GM21529 (cell line): ENCODE results near the gene TNFAIP8L1.

Experiments used
- ATAC-seq: cut with Tn5 transposase; IDR thresholded peaks from one replicate; pipeline ENCODE4 v1.9.1; 2021; ENCODE audit not compliant: unreplicated experiment

Gene TNFAIP8L1

DNA sequence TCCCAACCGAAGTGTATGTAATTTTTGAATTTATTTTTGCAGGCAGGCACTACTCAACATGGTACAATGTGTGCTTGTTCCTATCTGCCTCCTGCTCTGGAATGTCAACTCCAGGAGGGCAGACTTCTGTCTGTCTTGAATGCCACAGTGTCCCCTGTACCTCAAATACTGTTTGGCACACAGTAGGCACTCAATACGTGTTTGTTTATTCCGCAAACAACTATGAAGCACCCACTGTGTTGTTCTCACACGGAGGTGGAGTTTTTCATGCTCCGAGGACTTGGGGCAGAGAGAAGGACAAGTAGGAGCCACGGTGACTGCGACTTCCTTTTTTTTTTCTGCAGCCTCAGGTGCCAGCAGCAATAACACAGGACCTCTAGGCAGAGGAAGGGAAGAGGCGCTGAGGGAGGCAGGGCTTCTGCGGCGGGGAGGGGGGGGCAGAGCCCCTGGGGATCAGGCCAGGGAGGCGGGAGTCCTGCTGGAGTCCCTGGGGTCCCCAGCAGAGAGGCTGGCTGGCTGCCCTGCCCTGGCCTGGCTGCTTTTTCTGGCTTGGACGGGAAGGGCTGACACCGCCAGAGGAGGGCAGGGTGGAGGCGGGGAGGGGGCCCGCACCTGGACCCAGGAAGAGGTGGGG, 29.3 kb upstream of the TNFAIP8L1 start:
- no peak for ATAC-seq

GRCh38 chr19:4613254-4613751, 26.0 kb upstream of the TNFAIP8L1 start:
- ATAC-seq, result no peak

GRCh38 chr19:4618019-4618418, 21.3 kb upstream of the TNFAIP8L1 start:
- no peak for ATAC-seq

GRCh38 chr19:4619668-4620294, 19.5 kb upstream of the TNFAIP8L1 start:
- no peak for ATAC-seq

DNA sequence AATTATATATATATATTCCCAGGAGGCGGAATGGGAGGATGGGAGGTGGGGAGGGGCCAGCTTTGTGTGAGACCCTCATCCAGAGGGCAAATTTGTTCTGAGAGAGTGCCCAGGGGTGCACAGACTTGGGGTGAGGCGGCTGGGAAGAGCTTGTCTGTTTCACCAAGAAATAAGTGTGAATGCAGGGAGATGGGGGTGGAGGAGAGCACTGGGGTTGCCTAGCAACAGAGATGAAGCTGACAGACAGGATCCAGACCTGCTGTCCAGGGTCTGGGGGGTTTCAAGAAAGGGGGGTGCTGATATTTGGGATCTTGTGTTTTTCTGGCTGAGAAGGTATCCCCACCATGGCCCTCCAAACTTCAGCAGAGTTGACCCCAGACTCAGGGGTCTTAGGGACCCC, 18.6 kb upstream of the TNFAIP8L1 start:
- no peak for ATAC-seq

DNA sequence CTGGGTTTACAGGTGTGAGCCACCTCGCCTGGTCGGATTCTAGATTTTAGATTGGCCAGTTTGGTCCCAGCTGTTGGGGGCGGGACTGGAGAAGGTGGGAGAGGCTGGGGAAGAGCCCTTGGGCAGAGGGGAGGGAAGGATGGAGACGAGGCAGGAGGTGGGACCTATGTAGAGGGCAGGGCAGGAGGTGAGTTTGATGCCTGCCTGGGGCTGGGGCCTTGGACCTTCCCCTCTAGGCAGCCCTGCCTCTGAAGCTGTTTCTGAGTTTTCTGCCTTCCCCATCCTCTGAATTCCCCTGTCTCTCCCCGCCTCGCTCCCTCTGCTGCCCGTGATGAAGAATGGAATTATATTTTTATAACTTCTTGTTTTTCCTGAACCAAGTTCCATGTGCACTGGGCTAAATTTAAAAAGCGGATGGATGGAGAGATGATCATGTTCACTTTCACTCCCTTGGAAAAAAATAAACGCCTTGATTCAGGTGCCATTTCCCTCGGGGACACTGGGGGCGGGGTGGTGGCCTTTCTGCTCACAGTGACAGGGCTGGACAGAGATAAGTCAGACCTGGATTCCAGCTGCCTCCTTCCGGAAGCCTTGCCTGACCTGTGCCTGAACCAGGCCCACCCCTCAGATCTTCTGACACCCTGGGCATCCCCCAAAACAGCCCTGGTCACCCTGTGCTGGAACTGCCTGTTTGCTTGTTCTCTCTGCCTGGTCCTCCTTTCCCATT, 16.5 kb upstream of the TNFAIP8L1 start:
- ATAC-seq, result no peak

GRCh38 chr19:4624301-4624700, 15.0 kb upstream of the TNFAIP8L1 start:
- no peak for ATAC-seq

- no peak for ATAC-seq
Observed at GRCh38 chr19:4624733-4625362, 14.5 kb upstream of the TNFAIP8L1 start.

DNA sequence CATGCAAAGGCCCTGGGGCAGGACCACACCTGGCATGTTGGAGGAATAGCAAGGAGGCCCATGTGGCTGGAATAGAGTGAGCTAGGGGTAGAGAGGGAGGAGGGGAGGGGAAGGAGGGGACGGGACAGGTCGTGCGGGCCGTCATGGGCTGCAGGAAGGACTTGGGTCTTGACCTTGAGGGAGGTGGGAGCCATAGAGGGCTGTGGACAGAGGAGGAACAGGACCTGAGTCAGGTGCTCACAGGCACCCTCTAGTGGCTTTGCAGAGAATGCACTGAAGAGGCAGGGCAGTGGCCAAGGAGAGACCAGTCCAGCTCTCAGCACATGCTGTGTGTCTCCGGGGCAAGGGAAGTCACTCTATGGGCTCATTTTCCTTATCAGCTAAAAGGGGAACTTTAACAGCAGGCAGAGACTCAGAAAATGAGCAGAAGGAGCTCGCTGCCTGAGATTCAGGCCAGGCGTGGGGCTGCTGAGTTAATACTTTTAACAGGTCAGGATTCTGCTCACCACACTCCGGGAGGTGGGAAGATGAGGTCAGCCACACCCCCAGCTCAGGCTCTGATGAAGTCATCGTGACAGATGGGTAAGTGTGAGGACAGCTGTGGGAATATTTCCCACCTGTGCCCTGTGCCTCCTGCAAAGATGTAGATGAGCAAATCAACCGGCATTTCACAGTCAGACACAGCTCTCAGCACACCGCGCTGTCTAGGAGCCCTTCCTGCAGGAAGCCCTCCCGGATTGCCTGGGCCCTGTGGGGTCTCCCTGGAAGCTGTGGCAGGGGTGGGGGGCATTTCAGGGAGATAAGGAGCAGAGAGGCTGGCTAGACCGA, 6.0 kb upstream of the TNFAIP8L1 start:
- no peak for ATAC-seq

DNA sequence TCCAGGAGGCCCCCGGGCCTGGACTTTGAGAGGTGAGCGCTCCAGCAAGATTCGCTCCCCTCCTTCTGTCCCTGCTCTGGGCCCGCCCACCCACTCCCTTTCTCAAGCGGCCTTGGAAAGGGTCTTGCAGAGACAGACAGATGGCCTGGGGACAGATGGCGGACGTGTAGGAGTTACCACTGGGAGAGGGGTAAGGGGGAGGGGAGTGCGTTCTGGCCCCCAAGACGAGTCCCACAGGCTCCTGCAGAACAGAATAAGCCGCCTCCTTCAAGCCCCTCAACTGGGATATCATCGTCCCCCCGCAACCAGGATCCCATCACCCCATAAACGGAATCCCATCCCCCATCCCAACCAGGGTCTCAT, 3.6 kb upstream of the TNFAIP8L1 start:
- ATAC-seq, result no peak

- ATAC-seq, result no peak
Observed at GRCh38 chr19:4636151-4636717, 3.1 kb upstream of the TNFAIP8L1 start.

DNA sequence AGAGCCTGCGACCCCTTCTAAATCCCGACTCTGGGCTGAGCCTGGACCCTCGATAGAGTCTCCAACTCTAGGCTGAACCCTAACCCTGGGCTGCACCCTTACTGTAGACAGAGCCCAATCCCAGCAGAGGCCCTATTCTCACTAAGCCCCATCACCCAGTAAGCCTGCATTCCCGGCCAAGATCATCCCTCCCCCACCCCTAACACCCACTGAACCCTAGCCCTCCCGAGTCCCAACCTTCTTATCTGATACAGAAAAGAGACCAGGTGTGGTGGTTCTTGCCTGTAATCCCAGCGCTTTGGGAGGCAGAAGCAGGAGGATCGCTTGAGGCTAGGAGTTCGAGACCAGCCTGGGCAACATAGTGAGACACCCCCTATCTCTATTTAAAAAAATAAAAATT, 2.6 kb upstream of the TNFAIP8L1 start:
- no peak for ATAC-seq

- ATAC-seq, result no peak
Observed at GRCh38 chr19:4638317-4638716, 999 bp upstream of the TNFAIP8L1 start.

DNA sequence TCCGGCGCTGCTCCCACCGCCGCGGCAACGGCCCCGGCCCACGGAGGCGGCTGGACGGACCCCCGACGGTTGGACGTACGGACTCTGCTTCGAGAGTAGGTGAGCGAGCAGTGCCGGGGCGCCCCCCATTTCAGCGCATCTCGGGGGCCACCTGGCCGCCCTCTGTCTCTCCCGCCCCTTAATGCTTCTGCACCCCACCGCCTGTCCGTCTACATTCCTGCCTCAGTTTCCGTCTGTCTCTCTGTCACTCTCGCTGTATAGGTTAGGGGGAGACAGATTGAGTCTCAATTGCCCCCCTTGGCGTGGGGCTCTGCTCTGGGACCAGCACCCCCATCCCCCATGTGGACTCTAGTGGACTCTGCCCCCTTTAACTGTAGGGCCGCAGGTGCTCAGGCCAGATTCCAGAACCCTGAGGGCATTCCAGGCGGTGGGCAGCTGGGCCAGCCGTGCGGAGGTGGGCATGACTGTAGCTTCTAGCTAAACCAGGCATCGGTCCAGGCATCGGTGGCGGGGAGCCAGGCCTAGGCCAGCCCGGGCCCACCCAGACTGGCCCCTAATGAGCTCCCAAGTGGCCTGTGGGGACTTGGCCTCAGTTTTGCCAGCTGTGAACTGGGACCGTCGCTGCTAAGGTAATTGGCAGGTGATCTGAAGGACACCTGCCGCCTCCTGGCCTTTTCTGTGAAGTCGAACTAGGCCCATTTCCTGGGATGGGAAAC, 373 bp downstream of the TNFAIP8L1 start:
- ATAC-seq, result no peak

- no peak for ATAC-seq
Observed at GRCh38 chr19:4640247-4641000, 1.1 kb downstream of the TNFAIP8L1 start.

DNA sequence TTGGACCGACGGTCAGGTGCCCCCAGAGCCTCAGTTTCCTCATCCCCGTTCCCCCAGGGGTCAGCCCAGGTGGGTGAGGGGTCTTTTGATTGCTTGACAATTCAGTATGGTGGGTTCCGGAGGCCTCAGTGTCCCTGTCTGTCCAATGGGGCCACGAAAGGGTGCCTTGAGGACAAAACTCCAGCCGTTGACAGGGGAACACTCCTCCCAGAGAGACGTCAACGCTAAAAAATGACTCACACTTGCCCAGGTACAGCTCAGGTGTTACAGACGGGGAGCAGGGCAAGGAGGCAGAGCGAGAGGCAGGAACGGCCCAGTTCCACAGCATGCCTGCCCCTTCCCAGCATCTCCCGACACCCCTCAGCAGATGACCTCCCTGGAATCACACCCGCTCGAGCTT, 1.8 kb downstream of the TNFAIP8L1 start:
- ATAC-seq, result no peak

- ATAC-seq, result no peak
Observed at GRCh38 chr19:4642625-4643024, 3.3 kb downstream of the TNFAIP8L1 start.

- no peak for ATAC-seq
Observed at GRCh38 chr19:4645718-4646117, 6.4 kb downstream of the TNFAIP8L1 start.
